HL-60 (cell line): Measurements from ENCODE around the gene SLC22A13.

ENCODE experiments used
- DNase-seq, 2 experiments: peaks; one replicate each; pipeline ENCODE4 v3.0.0-alpha.2; 2010 to 2020; ENCODE audit warnings: low read depth in 1 of 2, low spot score in 1 of 2
- H3K27ac ChIP-seq: fragments of 250-450 bp; sonication (Bioruptor Pico); replicated peaks from 2 replicates; pipeline ENCODE4 v1.5.1; 2020; ENCODE audit warnings: mild to moderate bottlenecking, moderate library complexity
- H3K27me3 ChIP-seq: fragments of 250-450 bp; sonication (Bioruptor Pico); 2 replicates; pipeline ENCODE4 v1.5.1; 2021; ENCODE audit warnings: mild to moderate bottlenecking, moderate library complexity; ENCODE audit not compliant: insufficient read depth, poor library complexity, severe bottlenecking
- H3K4me3 ChIP-seq: replicated peaks from 2 replicates; pipeline ENCODE4 v1.5.1; 2011; ENCODE audit warnings: mild to moderate bottlenecking, control low read depth, low read length; ENCODE audit not compliant: insufficient read depth
- CTCF ChIP-seq: IDR thresholded peaks from one replicate; pipeline ENCODE4 v1.5.1; 2011; ENCODE audit warnings: low read length, control low read depth, inconsistent platforms; ENCODE audit not compliant: insufficient read depth
- GABPA ChIP-seq: IDR thresholded peaks from 2 replicates; pipeline ENCODE4 v1.6.1; 2012; ENCODE audit warnings: low read depth
- POLR2AphosphoS5 ChIP-seq: IDR thresholded peaks from 2 replicates; pipeline ENCODE4 v1.6.1; 2012; ENCODE audit warnings: low read depth
- REST ChIP-seq: IDR thresholded peaks from 2 replicates; pipeline ENCODE4 v1.6.1; 2012; ENCODE audit warnings: low read depth; ENCODE audit not compliant: insufficient replicate concordance
- SPI1 ChIP-seq: IDR thresholded peaks from 2 replicates; pipeline ENCODE4 v1.6.1; 2012; ENCODE audit warnings: low read depth, mild to moderate bottlenecking, borderline replicate concordance

SLC22A13 gene

GRCh38 chr3:38266810-38267209, 1.2 kb downstream of the SLC22A13 start:
- no peak for DNase-seq
- Histone ChIP-seq H3K27me3 (no peaks in the 10 kb centered on the region), H3K4me3 (no peak overlapping the region), H3K27ac (no peak overlapping the region)
- no peak for TF ChIP-seq POLR2AphosphoS5
- no peak for TF ChIP-seq SPI1
- TF ChIP-seq REST = no peak
- TF ChIP-seq CTCF = no peak
- TF ChIP-seq GABPA = no peak

GRCh38 chr3:38267662-38268061, 2.0 kb downstream of the SLC22A13 start:
- H3K27ac ChIP-seq = no peak overlapping the region; the same call in none of the 2 replicates
- no peak overlapping the region for H3K4me3 ChIP-seq
- DNase-seq = no peak
- TF ChIP-seq SPI1 (no peak), REST (no peak)
- H3K27me3 ChIP-seq = no peaks in the 10 kb centered on the region

GRCh38 chr3:38268087-38268486, 2.5 kb downstream of the SLC22A13 start:
- Histone ChIP-seq H3K27ac (peak overlapping the region; percentile 34), H3K27me3 (no peaks in the 10 kb centered on the region)
- TF ChIP-seq POLR2AphosphoS5 = no peak
- TF ChIP-seq REST = no peak
- no peak for TF ChIP-seq GABPA
- TF ChIP-seq CTCF = no peak
- no peak for TF ChIP-seq SPI1

GRCh38 chr3:38268522-38268921, 2.9 kb downstream of the SLC22A13 start:
- peak in 1 of 2 experiments; percentile 74 for DNase-seq
- TF ChIP-seq SPI1 = peak; percentile 91
- no peak for TF ChIP-seq REST
- H3K27me3 ChIP-seq = no peaks in the 10 kb centered on the region
- no peak overlapping the region for H3K4me3 ChIP-seq
- peak overlapping the region; percentile 34 for H3K27ac ChIP-seq

More at GRCh38 chr3:38268087-38268486, 2.5 kb downstream of the SLC22A13 start:
- DNase-seq = peak in 1 of 2 experiments; percentile 38
- H3K4me3 ChIP-seq = no peak overlapping the region
